Natural killer cell (primary cell): Measurements from ENCODE around the gene C16orf90. TPM values are rescaled to one million over a fixed set of nuclear protein-coding genes. Genes with fewer than 3 reads are reported as not detected.

Experiments
- ATAC-seq, 3 donors: fragments of 150-1000 bp in 2 of 3; fragments of 200-7000 bp in 1 of 3; cut with Tn5 transposase; 1 replicate in 1 of 3; 2 replicates in 2 of 3; pipeline ENCODE4 v1.10.0; 2021; ENCODE audit warnings: mild to moderate bottlenecking in 2 of 3, moderate library complexity in 2 of 3
- DNase-seq, 2 donors: peaks; one replicate each; pipeline versions ENCODE4 v3.0.0 to v3.0.0-alpha.2; 2013 to 2021; ENCODE audit warnings: mixed read lengths in 1 of 2
- H3K27ac ChIP-seq: one replicate; pipeline ENCODE4 v1.5.1; 2013; ENCODE audit warnings: mild to moderate bottlenecking, low read length
- H3K27me3 ChIP-seq: one replicate; pipeline ENCODE4 v1.6.1; 2013; ENCODE audit warnings: low read length; ENCODE audit not compliant: control insufficient read depth, insufficient read depth
- H3K36me3 ChIP-seq: one replicate; pipeline ENCODE4 v1.6.1; 2013; ENCODE audit warnings: low read length; ENCODE audit not compliant: control insufficient read depth, insufficient read depth
- H3K4me1 ChIP-seq: one replicate; pipeline ENCODE4 v1.6.1; 2013; ENCODE audit warnings: low read length; ENCODE audit not compliant: control insufficient read depth, insufficient read depth
- H3K4me3 ChIP-seq: one replicate; pipeline ENCODE4 v1.5.1; 2013; ENCODE audit warnings: low read length
- H3K9me3 ChIP-seq: one replicate; pipeline ENCODE4 v1.6.1; 2013; ENCODE audit warnings: low read length; ENCODE audit not compliant: control insufficient read depth, insufficient read depth
- H3K27ac Mint-ChIP-seq, 2 donors: one replicate each; pipeline ENCODE4 v1.8.0; 2022; ENCODE audit warnings: mild to moderate bottlenecking in 2 of 2, mixed read lengths in 2 of 2, moderate library complexity in 1 of 2
- H3K27me3 Mint-ChIP-seq, 2 donors: one replicate each; pipeline ENCODE4 v1.8.0; 2022; ENCODE audit warnings: low read depth in 2 of 2, mixed read lengths in 2 of 2
- H3K36me3 Mint-ChIP-seq: one replicate; pipeline ENCODE4 v1.8.0; 2022; ENCODE audit warnings: mixed read lengths
- H3K4me1 Mint-ChIP-seq, 2 donors: one replicate each; pipeline ENCODE4 v1.8.0; 2022; ENCODE audit warnings: mixed read lengths in 2 of 2
- H3K4me3 Mint-ChIP-seq: one replicate; pipeline ENCODE4 v1.8.0; 2022; ENCODE audit warnings: mild to moderate bottlenecking, moderate library complexity, mixed read lengths
- H3K9me3 Mint-ChIP-seq, 2 donors: one replicate each; pipeline ENCODE4 v1.8.0; 2022; ENCODE audit warnings: mixed read lengths in 2 of 2
- CTCF ChIP-seq: fragments of 200-600 bp; IDR thresholded peaks from one replicate; pipeline ENCODE4 v1.8.0; 2022; ENCODE audit warnings: antibody characterized with exemption
- WGBS: methylation state at CpG from one replicate; pipeline ENCODE4 v1.1.7; 2013; ENCODE audit warnings: missing lambda C conversion rate; ENCODE audit not compliant: insufficient coverage; 5-methylcytosine and 5-hydroxymethylcytosine counted together
- intact Hi-C: fragments of 100-400 bp; cut with micrococcal nuclease; formaldehyde crosslinking; loops from one replicate; pipeline ENCODE4 v1.14.2; 2022
- total RNA-seq, 4 donors: library from RNA; stranded (reverse); fragments of 120-200 nt in 1 of 4; gene quantifications; one replicate each; pipeline versions ENCODE4 v1.2.3 to v1.2.4, GENCODE V29; 2013 to 2022

C16orf90 gene
- total RNA-seq, 3 donors from 2014 or later (not counting 1 experiment from before 2014, with no cell fraction given) = not detected

GRCh38 chr16:3513892-3514583 lies 18.7 kb upstream of the C16orf90 start:
- ATAC-seq (no peak), DNase-seq (no peak)
- Mint-ChIP-seq H3K4me3 (no peak overlapping the region), H3K36me3 (no peaks in the 10 kb centered on the region), H3K27me3 (no peaks in the 10 kb centered on the region), H3K27ac (no peak overlapping the region), H3K4me1 (no peaks in the 10 kb centered on the region), H3K9me3 (no peaks in the 10 kb centered on the region)
- H3K36me3 ChIP-seq = peaks cover 19% of the 10 kb centered on the region
- H3K27me3 ChIP-seq = no peaks in the 10 kb centered on the region
- no peaks in the 10 kb centered on the region for H3K9me3 ChIP-seq
- no peak overlapping the region for H3K4me3 ChIP-seq
- WGBS = 96% methylated on average over 7 of the region's 7 CpGs
- intact Hi-C loops = no loop called here
- H3K4me1 ChIP-seq = peaks cover 16% of the 10 kb centered on the region
- no peak overlapping the region for H3K27ac ChIP-seq
- no peak for TF ChIP-seq CTCF

- Mint-ChIP-seq H3K9me3 (no peaks in the 10 kb centered on the region), H3K27me3 (no peaks in the 10 kb centered on the region), H3K4me1 (peaks cover 0 to 5% of the 10 kb centered on the region in 2 donors), H3K36me3 (no peaks in the 10 kb centered on the region), H3K27ac (no peak overlapping the region), H3K4me3 (no peak overlapping the region)
- DNase-seq (no peak), ATAC-seq (no peak)
- 94% methylated on average over 23 of the region's 23 CpGs for WGBS
- TF ChIP-seq CTCF = no peak
- Histone ChIP-seq H3K36me3 (peaks cover 16% of the 10 kb centered on the region), H3K4me1 (peaks cover 19% of the 10 kb centered on the region), H3K27me3 (no peaks in the 10 kb centered on the region), H3K9me3 (no peaks in the 10 kb centered on the region), H3K4me3 (no peak overlapping the region), H3K27ac (no peak overlapping the region)
- intact Hi-C loops = no loop called here
These were observed 16.2 kb upstream of the C16orf90 start for GRCh38 chr16:3511286-3512180.

- Histone ChIP-seq H3K27ac (no peak overlapping the region), H3K4me1 (peaks cover 19% of the 10 kb centered on the region), H3K4me3 (no peak overlapping the region), H3K27me3 (no peaks in the 10 kb centered on the region), H3K36me3 (peaks cover 16% of the 10 kb centered on the region), H3K9me3 (no peaks in the 10 kb centered on the region)
- Mint-ChIP-seq H3K4me1 (peaks cover 0 to 5% of the 10 kb centered on the region in 2 donors), H3K4me3 (no peak overlapping the region), H3K9me3 (no peaks in the 10 kb centered on the region), H3K27me3 (no peaks in the 10 kb centered on the region), H3K36me3 (no peaks in the 10 kb centered on the region), H3K27ac (no peak overlapping the region)
- no peak for DNase-seq
- WGBS = 93% methylated on average over 10 of the region's 10 CpGs
- no peak for TF ChIP-seq CTCF
- no peak for ATAC-seq
- intact Hi-C loops = no loop called here
These were observed 15.1 kb upstream of the C16orf90 start for GRCh38 chr16:3510416-3510815.
